HepG2 (cell line): ENCODE measurements around the gene KMT2E. TPM values are rescaled to one million over a fixed set of nuclear protein-coding genes. Genes with fewer than 3 reads are reported as not detected.

Source experiments
- FOXK1 ChIP-seq: sonication (generic); formaldehyde crosslinking; IDR thresholded peaks from 2 replicates; pipeline ENCODE4 v1.4.0; 2020; ENCODE audit warnings: low read depth, missing genetic modification reagents, borderline replicate concordance
- FOXK2 ChIP-seq: fragments of 450-650 bp; IDR thresholded peaks from 2 replicates; pipeline ENCODE4 v1.6.1; 2016
- HNRNPUL1 ChIP-seq: fragments of 200-400 bp; formaldehyde crosslinking; IDR thresholded peaks from 2 replicates; pipeline ENCODE4 v1.6.1; 2017; ENCODE audit warnings: low read depth, mild to moderate bottlenecking, low read length, moderate library complexity
- MEIS1 ChIP-seq: sonication (generic); formaldehyde crosslinking; IDR thresholded peaks from 2 replicates; pipeline ENCODE4 v1.9.0; 2021; ENCODE audit warnings: mild to moderate bottlenecking, missing genetic modification reagents, moderate library complexity, borderline replicate concordance
- SNAPC2 ChIP-seq: sonication (generic); formaldehyde crosslinking; IDR thresholded peaks from 2 replicates; pipeline ENCODE4 v1.8.1; 2022; ENCODE audit warnings: mild to moderate bottlenecking, missing genetic modification reagents
- SP2 ChIP-seq: sonication (generic); formaldehyde crosslinking; IDR thresholded peaks from 2 replicates; pipeline ENCODE4 v1.5.1; 2020; ENCODE audit warnings: mild to moderate bottlenecking, missing genetic modification reagents
- SP5 ChIP-seq: IDR thresholded peaks from 2 replicates; pipeline ENCODE4 v1.6.1; 2016; ENCODE audit warnings: low read depth, borderline replicate concordance
- SRY ChIP-seq: sonication (generic); formaldehyde crosslinking; IDR thresholded peaks from 2 replicates; pipeline ENCODE4 v1.8.0; 2022; ENCODE audit warnings: mild to moderate bottlenecking, missing genetic modification reagents
- STAT5B ChIP-seq: sonication (generic); formaldehyde crosslinking; IDR thresholded peaks from 2 replicates; pipeline ENCODE4 v1.4.0; 2020; ENCODE audit warnings: missing genetic modification reagents
- TRIM24 ChIP-seq: sonication (generic); formaldehyde crosslinking; IDR thresholded peaks from 2 replicates; pipeline ENCODE4 v1.8.0; 2022; ENCODE audit warnings: mild to moderate bottlenecking, missing genetic modification reagents
- ZFP82 ChIP-seq: sonication (generic); formaldehyde crosslinking; IDR thresholded peaks from 2 replicates; pipeline ENCODE4 v1.5.1; 2020; ENCODE audit warnings: mild to moderate bottlenecking, missing genetic modification reagents, borderline replicate concordance
- ZNF180 ChIP-seq: sonication (generic); formaldehyde crosslinking; IDR thresholded peaks from 2 replicates; pipeline ENCODE4 v1.4.0; 2020; ENCODE audit warnings: low read depth, missing genetic modification reagents, borderline replicate concordance
- ZNF251 ChIP-seq: sonication (generic); formaldehyde crosslinking; IDR thresholded peaks from 2 replicates; pipeline ENCODE4 v1.9.0; 2021; ENCODE audit warnings: mild to moderate bottlenecking, missing genetic modification reagents
- ZNF30 ChIP-seq: sonication (generic); formaldehyde crosslinking; IDR thresholded peaks from 2 replicates; pipeline ENCODE4 v1.5.0; 2020; ENCODE audit warnings: mild to moderate bottlenecking, missing genetic modification reagents
- ZNF569 ChIP-seq: sonication (generic); formaldehyde crosslinking; IDR thresholded peaks from 2 replicates; pipeline ENCODE4 v1.5.0; 2020; ENCODE audit warnings: mild to moderate bottlenecking, missing genetic modification reagents, moderate library complexity, borderline replicate concordance
- ZNF574 ChIP-seq: sonication (generic); formaldehyde crosslinking; IDR thresholded peaks from 2 replicates; pipeline ENCODE4 v1.4.0; 2020; ENCODE audit warnings: missing genetic modification reagents
- ZNF589 ChIP-seq: sonication (generic); formaldehyde crosslinking; conservative IDR thresholded peaks from 2 replicates; pipeline ENCODE4 v1.8.0; 2022; ENCODE audit warnings: mild to moderate bottlenecking, moderate library complexity, missing genetic modification reagents
- ZNF605 ChIP-seq: sonication (generic); formaldehyde crosslinking; IDR thresholded peaks from 2 replicates; pipeline ENCODE4 v1.8.0; 2022; ENCODE audit warnings: mild to moderate bottlenecking, missing genetic modification reagents
- polyA plus RNA-seq, 8 experiments: library from polyadenylated mRNA; depleted of rRNA in 3 of 8; stranded (reverse) in 7 of 8; unstranded in 1 of 8; fragments of >200 nt; fragmentation: Illumina TruSeq in 4 of 8; extraction: Trizol in 4 of 8; gene quantifications; 2 replicates each; pipeline versions ENCODE4 v1.2.1 to v1.2.3, GENCODE V29; 2011 to 2016; ENCODE audit warnings: low read depth in 4 of 8, missing spikeins in 1 of 8, mixed read lengths in 1 of 8; ENCODE audit not compliant: insufficient read depth in 1 of 8
- total RNA-seq, 5 experiments: library from RNA; depleted of rRNA; stranded (reverse); fragments of >200 nt; fragmentation: Illumina TruSeq; extraction: Trizol; gene quantifications; 2 replicates each; pipeline ENCODE4 v1.2.3, GENCODE V29; 2016; ENCODE audit warnings: low read depth in 1 of 5
- TF ChIP-seq, protein P1 (sequence below): sonication (generic); formaldehyde crosslinking; IDR thresholded peaks from 2 replicates; pipeline ENCODE4 v1.4.0; 2020; ENCODE audit warnings: missing genetic modification reagents, borderline replicate concordance
- TF ChIP-seq, protein P2 (sequence below), 2 experiments: fragments of 450-650 bp in 1 of 2; sonication (generic) in 1 of 2; formaldehyde crosslinking; IDR thresholded peaks; 2 replicates each; pipeline versions ENCODE4 v1.5.0 to v1.8.0; 2020 to 2022; ENCODE audit warnings: mild to moderate bottlenecking in 1 of 2, missing genetic modification reagents in 1 of 2

KMT2E gene
- total and polyA plus RNA-seq, 2 of the 13 experiments (the other 11 are each of a cell fraction or from before 2014, with no cell fraction given), result 6.3 to 24.4 TPM

DNA sequence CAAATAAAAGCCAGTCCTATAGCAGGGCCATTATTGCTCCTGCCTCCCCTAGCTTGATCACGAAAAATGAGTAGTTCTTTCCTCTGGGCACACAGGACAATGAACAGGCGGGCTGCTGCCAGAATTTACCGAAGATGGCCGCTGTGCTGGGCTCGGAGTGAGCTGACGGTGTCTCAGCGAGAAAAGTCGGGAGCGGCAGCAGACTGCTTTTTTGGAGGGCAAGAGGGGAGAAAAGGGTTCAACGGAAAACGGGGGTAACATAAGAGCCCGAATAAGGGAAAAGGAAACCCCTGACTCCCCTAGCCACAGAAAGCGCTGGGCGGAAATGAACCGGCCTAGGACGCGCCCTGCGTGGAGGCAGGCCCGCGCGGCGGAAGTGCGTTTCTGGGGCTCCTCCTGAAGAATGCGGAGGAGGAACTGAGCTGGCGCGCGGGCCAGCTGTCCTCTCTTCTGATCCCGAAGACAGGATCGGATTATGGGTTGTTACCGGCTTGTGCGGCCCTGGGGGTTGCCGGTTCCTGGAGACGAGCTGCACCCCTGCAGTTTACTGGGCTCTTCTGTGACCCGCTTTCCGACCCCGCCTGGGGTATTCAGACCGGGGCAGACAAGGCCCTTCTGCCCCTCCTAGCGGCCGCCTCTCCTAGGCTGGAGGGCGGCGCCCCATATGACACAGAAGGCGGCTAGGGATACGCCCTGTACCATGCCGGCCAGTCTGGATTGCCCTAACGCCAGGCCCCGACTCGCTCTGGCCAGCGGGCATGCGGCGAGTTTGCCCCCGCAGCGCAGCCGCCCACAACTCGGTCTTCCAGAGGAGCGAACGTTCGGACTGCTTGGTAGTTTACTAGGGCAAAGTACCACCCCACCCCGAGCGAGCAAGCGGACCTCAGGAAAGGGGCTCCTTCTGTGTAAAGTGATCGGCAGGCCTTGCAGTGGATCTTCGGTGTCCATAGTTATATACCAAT is 30.1 kb upstream of the KMT2E start (continued):
- TF ChIP-seq TRIM24 (CRISPR knock-in tag), result no peak
- TF ChIP-seq SRY (CRISPR knock-in tag), result no peak
- TF ChIP-seq ZNF569, result no peak; the same call in 1 of the 2 replicates
- TF ChIP-seq SNAPC2, result 0 out of 2 replicates have a peak, but pooled peaks have one; percentile 16
- TF ChIP-seq, protein P1, sequence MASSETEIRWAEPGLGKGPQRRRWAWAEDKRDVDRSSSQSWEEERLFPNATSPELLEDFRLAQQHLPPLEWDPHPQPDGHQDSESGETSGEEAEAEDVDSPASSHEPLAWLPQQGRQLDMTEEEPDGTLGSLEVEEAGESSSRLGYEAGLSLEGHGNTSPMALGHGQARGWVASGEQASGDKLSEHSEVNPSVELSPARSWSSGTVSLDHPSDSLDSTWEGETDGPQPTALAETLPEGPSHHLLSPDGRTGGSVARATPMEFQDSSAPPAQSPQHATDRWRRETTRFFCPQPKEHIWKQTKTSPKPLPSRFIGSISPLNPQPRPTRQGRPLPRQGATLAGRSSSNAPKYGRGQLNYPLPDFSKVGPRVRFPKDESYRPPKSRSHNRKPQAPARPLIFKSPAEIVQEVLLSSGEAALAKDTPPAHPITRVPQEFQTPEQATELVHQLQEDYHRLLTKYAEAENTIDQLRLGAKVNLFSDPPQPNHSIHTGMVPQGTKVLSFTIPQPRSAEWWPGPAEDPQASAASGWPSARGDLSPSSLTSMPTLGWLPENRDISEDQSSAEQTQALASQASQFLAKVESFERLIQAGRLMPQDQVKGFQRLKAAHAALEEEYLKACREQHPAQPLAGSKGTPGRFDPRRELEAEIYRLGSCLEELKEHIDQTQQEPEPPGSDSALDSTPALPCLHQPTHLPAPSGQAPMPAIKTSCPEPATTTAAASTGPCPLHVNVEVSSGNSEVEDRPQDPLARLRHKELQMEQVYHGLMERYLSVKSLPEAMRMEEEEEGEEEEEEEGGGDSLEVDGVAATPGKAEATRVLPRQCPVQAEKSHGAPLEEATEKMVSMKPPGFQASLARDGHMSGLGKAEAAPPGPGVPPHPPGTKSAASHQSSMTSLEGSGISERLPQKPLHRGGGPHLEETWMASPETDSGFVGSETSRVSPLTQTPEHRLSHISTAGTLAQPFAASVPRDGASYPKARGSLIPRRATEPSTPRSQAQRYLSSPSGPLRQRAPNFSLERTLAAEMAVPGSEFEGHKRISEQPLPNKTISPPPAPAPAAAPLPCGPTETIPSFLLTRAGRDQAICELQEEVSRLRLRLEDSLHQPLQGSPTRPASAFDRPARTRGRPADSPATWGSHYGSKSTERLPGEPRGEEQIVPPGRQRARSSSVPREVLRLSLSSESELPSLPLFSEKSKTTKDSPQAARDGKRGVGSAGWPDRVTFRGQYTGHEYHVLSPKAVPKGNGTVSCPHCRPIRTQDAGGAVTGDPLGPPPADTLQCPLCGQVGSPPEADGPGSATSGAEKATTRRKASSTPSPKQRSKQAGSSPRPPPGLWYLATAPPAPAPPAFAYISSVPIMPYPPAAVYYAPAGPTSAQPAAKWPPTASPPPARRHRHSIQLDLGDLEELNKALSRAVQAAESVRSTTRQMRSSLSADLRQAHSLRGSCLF (CRISPR knock-in tag), result peak; percentile 62; the same call in 1 of the 2 replicates
- peak; percentile 55; the same call in 1 of the 2 replicates for TF ChIP-seq SP2 (CRISPR knock-in tag)
- TF ChIP-seq FOXK1 (CRISPR knock-in tag), result peak; percentile 38; the same call in 1 of the 2 replicates
- TF ChIP-seq ZNF605 (CRISPR knock-in tag), result peak; percentile 60; the same call in 1 of the 2 replicates
- peak; percentile 90; the same call in 1 of the 2 replicates for TF ChIP-seq MEIS1 (CRISPR knock-in tag)
- TF ChIP-seq FOXK2, result no peak
- no peak for TF ChIP-seq ZNF589 (CRISPR knock-in tag)
- TF ChIP-seq ZNF30, result no peak
- TF ChIP-seq ZNF574 (CRISPR knock-in tag), result peak; percentile 78
- TF ChIP-seq STAT5B (CRISPR knock-in tag), result no peak
- no peak for TF ChIP-seq HNRNPUL1
- no peak for TF ChIP-seq ZNF180 (CRISPR knock-in tag)
- TF ChIP-seq, protein P2, sequence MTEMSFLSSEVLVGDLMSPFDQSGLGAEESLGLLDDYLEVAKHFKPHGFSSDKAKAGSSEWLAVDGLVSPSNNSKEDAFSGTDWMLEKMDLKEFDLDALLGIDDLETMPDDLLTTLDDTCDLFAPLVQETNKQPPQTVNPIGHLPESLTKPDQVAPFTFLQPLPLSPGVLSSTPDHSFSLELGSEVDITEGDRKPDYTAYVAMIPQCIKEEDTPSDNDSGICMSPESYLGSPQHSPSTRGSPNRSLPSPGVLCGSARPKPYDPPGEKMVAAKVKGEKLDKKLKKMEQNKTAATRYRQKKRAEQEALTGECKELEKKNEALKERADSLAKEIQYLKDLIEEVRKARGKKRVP (CRISPR knock-in tag; IDR thresholded peaks at IDR 0.05), result 0 out of 4 replicates have a peak, but pooled peaks of 1 of the 2 experiments have one; percentile 1
- TF ChIP-seq ZFP82, result no peak
- TF ChIP-seq ZNF251 (CRISPR knock-in tag), result no peak
- peak; percentile 14; the same call in 1 of the 2 replicates for TF ChIP-seq SP5
